GM18867 (cell line): Measurements from ENCODE around the gene USP32.
"Not testable (repeated sequence)": the region's sequence is repeated elsewhere in the genome, so short reads cannot be mapped to it uniquely, and the experiment has no call there.

Experiments
- ATAC-seq: cut with Tn5 transposase; IDR thresholded peaks from one replicate; pipeline ENCODE4 v1.9.1; 2021; ENCODE audit warnings: mild to moderate bottlenecking, moderate library complexity; ENCODE audit not compliant: unreplicated experiment

The USP32 gene

GRCh38 chr17:60372790-60373483, 19.0 kb downstream of the USP32 start:
- no peak for ATAC-seq

- no peak for ATAC-seq
Measured at GRCh38 chr17:60371818-60372510, 20.0 kb downstream of the USP32 start.

GRCh38 chr17:60371416-60371815, 20.5 kb downstream of the USP32 start:
- ATAC-seq = no peak

- ATAC-seq = no peak
Measured at GRCh38 chr17:60369727-60370126, 22.2 kb downstream of the USP32 start.

- no peak for ATAC-seq
Measured at GRCh38 chr17:60363700-60364405, 28.1 kb downstream of the USP32 start.

- no peak for ATAC-seq
Measured at GRCh38 chr17:60362329-60362728, 29.6 kb downstream of the USP32 start.

- ATAC-seq = no peak
Measured at GRCh38 chr17:60361889-60362288, 30.0 kb downstream of the USP32 start.

- no peak for ATAC-seq
Measured at GRCh38 chr17:60359415-60359814, 32.5 kb downstream of the USP32 start.

GRCh38 chr17:60358606-60359225, 33.2 kb downstream of the USP32 start:
- no peak for ATAC-seq

GRCh38 chr17:60356940-60357339, 35.0 kb downstream of the USP32 start:
- ATAC-seq = no peak

GRCh38 chr17:60355663-60356594, 36.0 kb downstream of the USP32 start:
- ATAC-seq = no peak

GRCh38 chr17:60354223-60354622, 37.7 kb downstream of the USP32 start:
- no peak for ATAC-seq

- no peak for ATAC-seq
Measured at GRCh38 chr17:60353773-60354172, 38.2 kb downstream of the USP32 start.

GRCh38 chr17:60352569-60352968, 39.4 kb downstream of the USP32 start:
- no peak for ATAC-seq

- ATAC-seq = no peak
Measured at GRCh38 chr17:60352071-60352470, 39.9 kb downstream of the USP32 start.

GRCh38 chr17:60351012-60351695, 40.8 kb downstream of the USP32 start:
- ATAC-seq = no peak

- no peak for ATAC-seq
Measured at GRCh38 chr17:60348616-60349015, 43.3 kb downstream of the USP32 start.

GRCh38 chr17:60345233-60345632, 46.7 kb downstream of the USP32 start:
- no peak for ATAC-seq

- ATAC-seq = not testable (repeated sequence)
Measured at GRCh38 chr17:60342492-60342891, 49.4 kb downstream of the USP32 start.

- no peak for ATAC-seq
Measured at GRCh38 chr17:60335289-60335688, 56.6 kb downstream of the USP32 start.
